ENCODE data around the gene TTLL6.

The TTLL6 gene

DNA sequence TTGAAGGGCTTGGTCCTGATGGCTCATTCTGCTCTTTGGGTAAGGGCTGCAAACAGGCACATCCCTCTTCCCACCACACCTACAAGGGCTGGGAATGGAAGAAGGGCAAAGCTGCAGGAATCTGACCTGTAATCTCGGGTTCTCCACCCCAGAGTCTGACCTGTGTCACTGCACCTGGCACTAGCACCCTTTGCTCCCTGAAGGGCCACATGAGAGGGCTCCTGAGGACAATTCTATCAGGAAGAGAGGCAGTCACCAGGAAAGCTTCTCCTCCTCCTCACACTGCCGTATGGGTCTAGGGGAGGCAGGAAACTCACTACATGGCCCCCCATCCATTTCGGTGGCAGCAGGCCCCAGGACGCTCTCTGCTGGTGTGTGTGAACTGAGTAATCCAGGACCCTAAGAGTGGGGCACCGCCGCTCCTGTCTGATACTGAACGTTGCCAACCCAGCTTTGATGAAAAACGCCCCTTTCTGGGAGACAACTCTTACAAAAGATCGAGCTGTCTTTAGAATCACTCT lies 26.4 kb downstream of the TTLL6 start:
- no peaks in the 10 kb centered on the region for H3K4me1 ChIP-seq (ENCODE audit: insufficient read depth, low read length)
- H3K27me3 ChIP-seq (ENCODE audit: insufficient read depth, low read length) = peaks cover 18% of the 10 kb centered on the region; the same call in 1 of the 2 replicates
- WGBS = 41% methylated on average over 9 of the region's 9 CpGs
- no peak overlapping the region for H3K27ac ChIP-seq (ENCODE audit: low read depth, low read length)
- H3K4me3 ChIP-seq (ENCODE audit: low read length) = no peak overlapping the region
- H3K9ac ChIP-seq (ENCODE audit: low read depth, low read length) = no peak overlapping the region
- H3K36me3 ChIP-seq (ENCODE audit: insufficient read depth, low read length) = no peaks in the 10 kb centered on the region
- H3K9me3 ChIP-seq (ENCODE audit: insufficient read depth, low read depth, low read length) = no peaks in the 10 kb centered on the region

DNA sequence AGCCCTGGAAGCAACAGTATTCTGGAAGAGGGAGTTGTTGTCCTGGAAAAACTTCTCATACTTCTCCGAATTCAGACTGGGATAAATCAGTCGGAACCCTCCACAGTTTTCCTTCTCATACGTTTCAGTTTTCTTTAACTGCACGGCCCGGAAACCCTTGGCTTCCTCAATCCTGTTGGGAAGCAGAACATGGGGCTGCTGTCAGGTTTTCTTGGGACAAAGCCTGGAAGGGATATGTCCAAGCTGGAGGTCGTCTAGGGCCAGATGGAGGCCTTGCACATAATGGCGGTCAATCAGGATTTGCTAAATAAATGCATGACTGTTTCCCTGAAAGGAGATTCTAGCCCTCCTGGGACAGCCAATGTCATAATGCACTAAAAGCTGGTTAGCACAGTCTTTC lies 29.2 kb downstream of the TTLL6 start:
- 92% methylated on average over 7 of the region's 7 CpGs for WGBS
- Histone ChIP-seq H3K27me3 (ENCODE audit: insufficient read depth, low read length) (peaks cover 13% of the 10 kb centered on the region; the same call in 1 of the 2 replicates), H3K27ac (ENCODE audit: low read depth, low read length) (no peak overlapping the region), H3K4me1 (ENCODE audit: insufficient read depth, low read length) (no peaks in the 10 kb centered on the region), H3K9me3 (ENCODE audit: insufficient read depth, low read depth, low read length) (no peaks in the 10 kb centered on the region), H3K36me3 (ENCODE audit: insufficient read depth, low read length) (no peaks in the 10 kb centered on the region), H3K9ac (ENCODE audit: low read depth, low read length) (no peak overlapping the region), H3K4me3 (ENCODE audit: low read length) (no peak overlapping the region)

DNA sequence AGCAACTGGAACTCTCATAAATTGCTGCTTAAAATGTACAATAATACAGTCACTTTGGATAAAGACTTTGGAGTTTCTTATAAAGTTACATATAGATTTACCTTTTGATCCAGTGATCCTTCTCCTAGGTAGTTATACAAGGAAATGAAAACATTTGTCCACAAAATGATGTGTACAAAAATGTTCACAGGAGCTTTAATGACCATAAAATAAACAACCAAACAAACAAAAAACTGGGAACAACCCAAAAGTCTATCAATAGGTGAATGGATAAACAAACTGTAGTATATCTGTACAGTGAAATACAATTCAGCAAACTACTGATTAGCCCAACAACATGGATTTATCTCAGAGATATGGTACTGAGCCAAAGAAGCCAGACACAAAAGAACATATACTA lies 37.6 kb downstream of the TTLL6 start:
- H3K36me3 ChIP-seq (ENCODE audit: insufficient read depth, low read length) = no peaks in the 10 kb centered on the region
- H3K27ac ChIP-seq (ENCODE audit: low read depth, low read length) = no peak overlapping the region
- no peaks in the 10 kb centered on the region for H3K9me3 ChIP-seq (ENCODE audit: insufficient read depth, low read depth, low read length)
- H3K9ac ChIP-seq (ENCODE audit: low read depth, low read length) = no peak overlapping the region
- no peaks in the 10 kb centered on the region for H3K4me1 ChIP-seq (ENCODE audit: insufficient read depth, low read length)
- no peak overlapping the region for H3K4me3 ChIP-seq (ENCODE audit: low read length)
- no peaks in the 10 kb centered on the region for H3K27me3 ChIP-seq (ENCODE audit: insufficient read depth, low read length)

DNA sequence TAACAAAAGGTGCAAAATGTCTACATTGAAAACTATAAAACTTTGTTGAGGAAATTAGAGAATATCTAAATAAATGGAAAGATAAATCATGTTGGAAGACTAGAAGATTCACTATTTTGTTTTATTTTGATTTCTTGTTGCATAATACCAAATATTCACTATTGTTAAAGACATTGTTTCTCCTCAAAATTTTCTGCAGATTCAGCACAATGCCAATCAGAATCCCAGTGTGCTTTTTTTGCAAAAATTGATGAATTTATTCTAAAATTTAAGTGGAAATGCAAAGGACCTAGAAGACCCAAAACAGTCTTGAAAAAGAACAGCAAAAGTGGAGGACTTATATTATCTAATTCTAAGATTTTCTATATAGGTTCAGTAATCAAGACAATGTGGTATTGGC lies 40.4 kb downstream of the TTLL6 start:
- Histone ChIP-seq H3K4me1 (ENCODE audit: insufficient read depth, low read length) (no peaks in the 10 kb centered on the region), H3K27ac (ENCODE audit: low read depth, low read length) (no peak overlapping the region), H3K36me3 (ENCODE audit: insufficient read depth, low read length) (no peaks in the 10 kb centered on the region), H3K4me3 (ENCODE audit: low read length) (no peak overlapping the region), H3K9me3 (ENCODE audit: insufficient read depth, low read depth, low read length) (no peaks in the 10 kb centered on the region), H3K9ac (ENCODE audit: low read depth, low read length) (no peak overlapping the region), H3K27me3 (ENCODE audit: insufficient read depth, low read length) (no peaks in the 10 kb centered on the region)

DNA sequence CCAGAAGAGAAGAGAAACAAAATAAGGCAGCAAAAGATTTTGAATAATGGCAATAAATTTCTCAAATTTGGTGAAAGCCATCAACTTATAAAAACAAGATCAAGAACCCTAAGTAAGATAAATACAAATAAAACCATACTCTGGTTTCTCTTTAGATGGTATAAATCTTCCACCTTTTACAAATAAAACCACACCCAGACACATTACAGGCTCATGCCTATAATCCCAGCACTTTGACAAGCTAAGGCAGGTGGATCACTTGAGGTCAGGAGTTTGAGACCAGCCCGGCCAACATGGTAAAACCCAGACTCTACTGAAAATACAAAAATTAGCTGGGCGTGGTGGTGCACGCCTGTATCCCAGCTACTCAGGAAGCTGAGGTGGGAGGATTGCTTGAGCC lies 43.8 kb downstream of the TTLL6 start:
- Histone ChIP-seq H3K9me3 (ENCODE audit: insufficient read depth, low read depth, low read length) (no peaks in the 10 kb centered on the region), H3K27ac (ENCODE audit: low read depth, low read length) (no peak overlapping the region), H3K27me3 (ENCODE audit: insufficient read depth, low read length) (no peaks in the 10 kb centered on the region), H3K4me1 (ENCODE audit: insufficient read depth, low read length) (no peaks in the 10 kb centered on the region), H3K9ac (ENCODE audit: low read depth, low read length) (no peak overlapping the region), H3K36me3 (ENCODE audit: insufficient read depth, low read length) (no peaks in the 10 kb centered on the region), H3K4me3 (ENCODE audit: low read length) (no peak overlapping the region)
- WGBS = 92% methylated on average over 3 of the region's 3 CpGs

DNA sequence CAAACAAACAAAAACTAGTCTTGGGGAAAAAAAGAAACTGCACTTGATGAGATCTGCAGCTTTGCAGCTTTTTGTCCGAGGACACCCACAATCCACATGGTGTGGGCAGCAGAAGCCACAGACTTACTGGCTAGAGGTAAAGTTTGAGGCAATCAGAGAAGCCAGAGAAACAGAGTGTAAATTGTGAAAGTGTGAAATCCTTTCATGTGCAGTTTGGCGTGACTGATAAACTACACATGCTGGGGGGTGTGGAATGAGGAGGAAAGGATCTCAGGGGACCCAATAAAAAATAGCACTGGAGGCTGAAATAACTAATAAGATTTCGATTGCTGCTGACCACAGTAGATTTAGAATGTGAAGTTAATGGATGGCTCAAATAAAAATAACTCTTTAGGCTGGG lies 46.1 kb downstream of the TTLL6 start:
- H3K27me3 ChIP-seq (ENCODE audit: insufficient read depth, low read length) = peaks cover 4% of the 10 kb centered on the region
- WGBS = 87% methylated on average over 3 of the region's 3 CpGs
- no peak overlapping the region for H3K27ac ChIP-seq (ENCODE audit: low read depth, low read length)
- no peaks in the 10 kb centered on the region for H3K4me1 ChIP-seq (ENCODE audit: insufficient read depth, low read length)
- H3K9me3 ChIP-seq (ENCODE audit: insufficient read depth, low read depth, low read length) = no peaks in the 10 kb centered on the region
- H3K4me3 ChIP-seq (ENCODE audit: low read length) = no peak overlapping the region
- no peak overlapping the region for H3K9ac ChIP-seq (ENCODE audit: low read depth, low read length)
- no peaks in the 10 kb centered on the region for H3K36me3 ChIP-seq (ENCODE audit: insufficient read depth, low read length)

DNA sequence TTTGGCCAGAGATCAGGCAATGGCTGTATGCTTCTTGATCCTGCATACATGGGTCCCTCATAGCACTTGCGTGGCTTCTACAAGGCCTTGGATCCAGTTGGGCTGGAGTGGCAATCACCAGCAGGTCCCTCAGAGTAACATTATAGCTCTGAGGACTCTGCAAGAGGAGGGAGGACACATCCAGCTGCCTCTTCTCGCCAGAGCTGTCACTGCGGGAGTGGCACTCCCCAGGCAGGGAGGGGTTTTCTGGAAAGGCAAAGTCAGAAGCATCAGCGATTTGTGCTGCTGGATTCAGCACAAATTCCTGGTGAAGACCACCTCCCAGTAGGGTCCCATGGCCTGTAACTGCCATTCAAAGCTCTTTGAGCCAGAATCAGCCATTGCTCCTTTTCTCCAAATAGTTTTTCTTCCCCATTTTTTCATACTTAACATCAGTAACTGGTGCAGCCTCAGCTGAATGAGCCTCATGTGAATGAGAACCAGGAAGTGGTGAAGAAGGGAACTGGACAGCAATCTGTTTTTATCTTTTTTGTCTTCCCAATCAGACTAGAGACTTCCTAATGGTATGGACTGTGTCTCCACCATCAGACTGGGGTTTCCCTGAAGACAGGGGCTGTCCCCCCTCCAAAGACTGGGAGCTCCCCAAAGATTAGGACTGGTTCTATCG lies 47.9 kb downstream of the TTLL6 start:
- WGBS = 79% methylated on average over 5 of the region's 5 CpGs
- Histone ChIP-seq H3K36me3 (ENCODE audit: insufficient read depth, low read length) (no peaks in the 10 kb centered on the region), H3K27me3 (ENCODE audit: insufficient read depth, low read length) (peaks cover 15% of the 10 kb centered on the region), H3K4me3 (ENCODE audit: low read length) (no peak overlapping the region), H3K27ac (ENCODE audit: low read depth, low read length) (no peak overlapping the region), H3K9me3 (ENCODE audit: insufficient read depth, low read depth, low read length) (no peaks in the 10 kb centered on the region), H3K4me1 (ENCODE audit: insufficient read depth, low read length) (no peaks in the 10 kb centered on the region), H3K9ac (ENCODE audit: low read depth, low read length) (no peak overlapping the region)

DNA sequence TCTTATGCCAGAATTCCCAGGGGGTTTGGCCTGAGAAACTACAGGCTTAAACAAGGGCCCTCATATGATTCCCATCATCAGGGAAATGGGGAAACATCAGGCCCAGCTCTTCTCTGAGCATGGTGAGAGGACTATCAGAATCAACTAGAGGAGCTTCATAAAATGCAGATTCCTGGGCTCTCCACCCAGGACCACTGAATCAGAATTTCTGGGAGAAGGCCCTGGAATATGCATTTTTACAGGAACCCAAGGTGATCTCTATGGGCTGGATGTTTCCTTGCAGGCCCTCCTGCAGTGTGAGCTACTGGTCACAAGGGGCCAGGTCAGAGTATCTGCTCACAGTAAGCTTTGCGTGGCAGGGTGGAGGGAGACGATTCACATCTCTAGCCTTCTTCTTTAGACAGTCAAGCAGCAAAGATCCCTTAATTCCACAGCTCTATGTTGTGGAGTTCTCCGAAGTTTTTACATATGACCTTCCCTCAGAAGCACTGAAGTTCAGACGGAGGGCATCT lies 49.7 kb downstream of the TTLL6 start:
- no peaks in the 10 kb centered on the region for H3K9me3 ChIP-seq (ENCODE audit: insufficient read depth, low read depth, low read length)
- H3K27ac ChIP-seq (ENCODE audit: low read depth, low read length) = no peak overlapping the region
- no peaks in the 10 kb centered on the region for H3K4me1 ChIP-seq (ENCODE audit: insufficient read depth, low read length)
- H3K36me3 ChIP-seq (ENCODE audit: insufficient read depth, low read length) = no peaks in the 10 kb centered on the region
- no peak overlapping the region for H3K9ac ChIP-seq (ENCODE audit: low read depth, low read length)
- no peak overlapping the region for H3K4me3 ChIP-seq (ENCODE audit: low read length)
- H3K27me3 ChIP-seq (ENCODE audit: insufficient read depth, low read length) = peaks cover 33% of the 10 kb centered on the region
- WGBS = 90% methylated on average over 4 of the region's 4 CpGs

DNA sequence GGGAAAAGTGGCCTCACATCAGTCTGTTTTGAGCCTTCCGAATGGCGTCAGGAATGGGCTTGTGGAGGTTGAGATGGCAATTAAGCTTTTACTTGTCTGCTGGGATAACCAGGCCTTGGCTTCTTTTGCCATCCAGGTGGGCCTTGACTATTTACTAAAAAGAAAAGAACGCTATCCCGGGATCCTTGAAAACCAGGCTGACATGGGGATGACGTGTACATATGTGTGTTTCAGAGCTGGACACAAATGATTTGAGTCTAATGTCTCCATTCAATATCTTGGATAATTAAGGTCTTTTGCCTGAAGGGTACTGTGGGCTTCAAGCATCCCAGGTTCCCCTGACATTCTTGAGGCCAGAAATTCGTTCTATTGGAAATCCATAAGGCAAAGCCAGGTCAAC lies 55.9 kb downstream of the TTLL6 start:
- Histone ChIP-seq H3K4me3 (ENCODE audit: low read length) (no peak overlapping the region), H3K4me1 (ENCODE audit: insufficient read depth, low read length) (no peaks in the 10 kb centered on the region), H3K27me3 (ENCODE audit: insufficient read depth, low read length) (peaks cover 86% of the 10 kb centered on the region), H3K27ac (ENCODE audit: low read depth, low read length) (no peak overlapping the region), H3K9me3 (ENCODE audit: insufficient read depth, low read depth, low read length) (no peaks in the 10 kb centered on the region), H3K9ac (ENCODE audit: low read depth, low read length) (no peak overlapping the region), H3K36me3 (ENCODE audit: insufficient read depth, low read length) (no peaks in the 10 kb centered on the region)
- 72% methylated on average over 6 of the region's 6 CpGs for WGBS

DNA sequence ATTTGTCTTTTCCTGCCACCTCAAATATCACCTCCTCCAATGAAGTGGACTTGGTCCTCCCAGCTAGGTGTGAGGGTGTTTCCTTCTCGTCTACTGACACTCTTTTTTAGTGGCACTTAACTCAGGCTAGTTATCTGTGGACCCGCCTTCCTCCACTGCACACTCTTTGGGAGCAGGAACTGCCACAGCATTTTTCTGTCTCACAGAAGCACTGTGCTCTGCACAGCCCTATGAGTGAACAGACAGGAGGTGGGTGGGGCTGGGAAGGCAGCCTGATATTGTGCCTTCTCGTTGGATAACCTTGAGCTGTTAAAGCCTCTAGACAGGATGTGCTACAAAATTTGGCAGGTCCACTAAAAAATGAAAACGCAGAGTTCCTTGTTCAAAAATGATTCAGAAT lies 56.6 kb downstream of the TTLL6 start:
- Histone ChIP-seq H3K9me3 (ENCODE audit: insufficient read depth, low read depth, low read length) (no peaks in the 10 kb centered on the region), H3K9ac (ENCODE audit: low read depth, low read length) (no peak overlapping the region), H3K36me3 (ENCODE audit: insufficient read depth, low read length) (no peaks in the 10 kb centered on the region), H3K4me3 (ENCODE audit: low read length) (no peak overlapping the region), H3K27ac (ENCODE audit: low read depth, low read length) (no peak overlapping the region), H3K27me3 (ENCODE audit: insufficient read depth, low read length) (peaks cover 93% of the 10 kb centered on the region), H3K4me1 (ENCODE audit: insufficient read depth, low read length) (no peaks in the 10 kb centered on the region)
- WGBS = 90% methylated on average over 4 of the region's 4 CpGs

DNA sequence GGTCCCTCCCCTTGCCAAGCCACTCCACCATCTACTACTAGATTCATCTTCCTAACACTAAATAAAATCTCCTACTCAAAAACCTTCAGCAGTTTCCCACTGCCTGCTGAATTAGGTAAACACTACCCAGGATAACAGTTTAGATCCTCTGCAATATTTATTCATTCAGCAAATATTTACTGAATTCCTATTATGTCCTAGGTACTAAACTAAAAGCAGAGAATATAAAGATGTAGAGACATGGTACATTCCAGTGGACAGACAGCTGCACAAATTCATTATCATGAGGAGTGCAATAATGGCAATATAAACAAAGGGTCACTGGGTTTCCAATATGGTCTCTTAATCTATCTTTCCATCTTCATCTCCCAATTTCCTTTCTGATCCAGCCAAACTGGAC lies 57.7 kb downstream of the TTLL6 start:
- no peaks in the 10 kb centered on the region for H3K4me1 ChIP-seq (ENCODE audit: insufficient read depth, low read length)
- H3K27me3 ChIP-seq (ENCODE audit: insufficient read depth, low read length) = peaks cover 95% of the 10 kb centered on the region
- no peak overlapping the region for H3K4me3 ChIP-seq (ENCODE audit: low read length)
- no peaks in the 10 kb centered on the region for H3K9me3 ChIP-seq (ENCODE audit: insufficient read depth, low read depth, low read length)
- no peaks in the 10 kb centered on the region for H3K36me3 ChIP-seq (ENCODE audit: insufficient read depth, low read length)
- no peak overlapping the region for H3K27ac ChIP-seq (ENCODE audit: low read depth, low read length)
- no peak overlapping the region for H3K9ac ChIP-seq (ENCODE audit: low read depth, low read length)

DNA sequence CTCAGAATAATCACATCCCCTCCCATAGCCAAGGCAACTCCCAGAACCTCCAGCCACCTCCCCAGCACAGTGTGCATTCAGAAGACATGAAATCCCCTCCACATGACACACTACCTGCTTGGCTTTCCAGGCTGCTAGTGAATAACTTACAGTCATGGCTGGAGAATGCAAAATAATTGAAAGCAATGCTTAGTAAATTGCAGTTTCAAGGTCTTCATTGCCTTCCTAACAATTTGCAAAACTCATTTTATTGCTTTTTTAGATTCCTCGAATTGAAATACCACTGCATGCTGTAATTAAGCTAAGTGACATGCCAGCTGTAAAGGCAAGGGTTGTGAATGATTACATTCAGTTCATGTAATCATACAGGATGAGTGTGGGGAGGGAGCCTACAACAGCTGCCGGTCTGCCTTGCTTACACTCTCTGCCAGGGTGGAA lies 59.5 kb downstream of the TTLL6 start:
- no peaks in the 10 kb centered on the region for H3K4me1 ChIP-seq (ENCODE audit: insufficient read depth, low read length)
- H3K36me3 ChIP-seq (ENCODE audit: insufficient read depth, low read length) = no peaks in the 10 kb centered on the region
- H3K9me3 ChIP-seq (ENCODE audit: insufficient read depth, low read depth, low read length) = no peaks in the 10 kb centered on the region
- no peak overlapping the region for H3K9ac ChIP-seq (ENCODE audit: low read depth, low read length)
- no peak overlapping the region for H3K4me3 ChIP-seq (ENCODE audit: low read length)
- H3K27me3 ChIP-seq (ENCODE audit: insufficient read depth, low read length) = peaks cover 95% of the 10 kb centered on the region
- WGBS = 64% methylated on average over 2 of the region's 2 CpGs
- H3K27ac ChIP-seq (ENCODE audit: low read depth, low read length) = no peak overlapping the region
